GM19324 (cell line): ENCODE measurements around the gene TSEN34.
"Not testable (repeated sequence)": the region's sequence is repeated elsewhere in the genome, so short reads cannot be mapped to it uniquely, and the experiment has no call there.

Experiments
- ATAC-seq: cut with Tn5 transposase; IDR thresholded peaks from one replicate; pipeline ENCODE4 v1.9.1; 2021; ENCODE audit warnings: mild to moderate bottlenecking, moderate library complexity; ENCODE audit not compliant: unreplicated experiment, low FRiP score

TSEN34 gene

DNA sequence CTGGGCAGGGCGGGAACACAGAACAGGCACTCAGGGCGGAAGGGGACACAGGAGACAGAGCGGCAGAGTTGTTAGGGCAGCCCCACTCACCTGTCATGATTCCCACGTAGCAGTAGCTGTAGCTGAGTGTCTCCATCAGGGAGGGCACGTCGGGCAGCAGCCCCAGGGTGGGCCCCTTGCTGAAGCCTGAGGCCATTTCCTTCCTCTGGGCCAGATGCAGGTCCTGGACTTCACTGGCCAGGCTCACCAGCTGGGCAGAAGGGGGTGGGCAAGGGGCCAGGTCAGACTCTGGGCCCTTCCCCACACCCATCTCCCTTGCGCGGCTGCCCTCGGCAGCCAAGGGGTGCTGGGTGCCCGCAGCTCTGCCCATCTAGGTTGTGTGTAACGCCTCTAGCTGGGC, 7.7 kb upstream of the TSEN34 start:
- no peak for ATAC-seq

- ATAC-seq = no peak
These were observed 4.8 kb upstream of the TSEN34 start for GRCh38 chr19:54186351-54186750.

GRCh38 chr19:54186934-54187381, 4.2 kb upstream of the TSEN34 start:
- no peak for ATAC-seq

GRCh38 chr19:54188215-54188871, 2.8 kb upstream of the TSEN34 start:
- ATAC-seq = no peak

DNA sequence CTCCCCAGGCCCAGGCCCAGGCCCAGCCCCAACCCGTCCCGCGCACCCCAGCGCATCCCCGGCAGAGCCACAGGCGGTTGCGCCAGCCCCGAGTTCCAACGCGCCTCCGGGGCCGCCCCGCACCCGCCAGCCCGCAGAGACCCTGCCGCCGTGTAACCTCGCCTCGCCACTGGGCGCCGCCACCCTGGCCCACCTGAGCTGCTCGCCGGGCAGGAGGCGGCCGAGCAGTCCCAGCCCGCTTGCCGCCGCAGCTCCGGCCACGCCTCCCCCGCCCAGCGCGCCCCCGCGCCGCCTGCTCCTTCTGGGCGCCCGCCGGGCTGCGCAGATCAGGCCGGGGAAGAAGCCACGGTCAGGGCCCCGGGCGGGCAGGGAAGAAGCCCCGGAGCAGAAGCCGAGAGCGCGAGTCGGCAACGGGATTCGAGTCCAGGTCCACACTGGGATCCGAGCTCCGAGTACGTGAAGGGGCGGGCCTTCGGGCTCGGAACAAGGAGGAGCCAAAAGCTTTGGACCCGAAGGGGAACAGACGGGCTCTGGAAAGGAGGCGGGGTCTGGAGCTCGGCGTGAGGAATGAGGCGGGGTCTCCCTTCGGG, 1.9 kb upstream of the TSEN34 start, which contains the start of gene MBOAT7:
MBOAT7 (minus strand) TSS at position 436 of the 590 bp plus-strand sequence. CDS start 1,072 bp downstream, outside the sequence.
- peak; percentile 19 for ATAC-seq

- peak; percentile 52 for ATAC-seq
These were observed 1.2 kb upstream of the TSEN34 start for GRCh38 chr19:54189735-54190502.

DNA sequence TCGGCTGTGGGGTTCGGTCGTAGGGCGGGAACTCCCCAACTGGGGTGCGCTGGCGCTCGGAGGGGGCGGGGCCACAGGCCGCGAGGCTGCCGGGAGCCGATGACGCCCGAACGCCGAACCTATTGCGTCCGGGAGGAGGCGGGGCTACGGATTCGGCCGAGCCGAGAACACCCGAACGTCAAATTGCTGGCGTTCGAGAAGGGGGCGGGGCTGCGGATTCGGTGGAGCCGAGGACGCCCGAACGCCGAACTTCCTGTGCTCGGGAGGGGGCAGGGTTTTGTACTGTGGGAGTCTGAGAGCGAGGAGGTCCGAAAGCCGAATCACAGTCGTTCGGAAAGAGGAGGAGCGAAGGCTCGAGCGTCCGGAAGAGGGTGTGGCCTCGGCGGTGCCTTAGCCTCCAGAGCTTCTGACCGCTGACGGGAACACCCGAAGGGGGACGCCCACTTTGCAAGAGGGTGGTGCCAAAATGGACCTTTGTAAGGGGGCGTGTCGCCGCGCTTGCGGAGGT, 551 bp upstream of the TSEN34 start:
- peak; percentile 56 for ATAC-seq

DNA sequence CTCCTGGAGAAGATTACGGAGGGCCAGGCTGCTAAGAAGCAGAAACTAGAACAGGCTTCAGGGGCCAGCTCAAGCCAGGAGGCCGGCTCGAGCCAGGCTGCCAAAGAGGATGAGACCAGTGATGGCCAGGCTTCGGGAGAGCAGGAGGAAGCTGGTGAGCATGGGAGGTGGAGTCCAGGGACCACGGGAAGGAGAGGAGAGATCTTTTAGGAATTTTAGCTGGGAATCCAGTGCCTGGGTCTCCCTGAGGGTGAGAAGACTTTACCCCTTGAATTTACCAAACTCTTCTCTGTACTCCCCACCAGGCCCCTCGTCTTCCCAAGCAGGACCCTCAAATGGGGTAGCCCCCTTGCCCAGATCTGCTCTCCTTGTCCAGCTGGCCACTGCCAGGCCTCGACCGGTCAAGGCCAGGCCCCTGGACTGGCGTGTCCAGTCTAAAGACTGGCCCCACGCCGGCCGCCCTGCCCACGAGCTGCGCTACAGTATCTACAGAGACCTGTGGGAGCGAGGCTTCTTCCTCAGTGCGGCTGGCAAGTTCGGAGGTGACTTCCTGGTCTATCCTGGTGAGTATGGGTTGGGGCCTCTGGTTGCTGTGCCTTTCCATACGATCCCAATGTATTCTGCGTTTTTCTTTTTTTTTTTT, 824 bp downstream of the TSEN34 start:
- no peak for ATAC-seq

DNA sequence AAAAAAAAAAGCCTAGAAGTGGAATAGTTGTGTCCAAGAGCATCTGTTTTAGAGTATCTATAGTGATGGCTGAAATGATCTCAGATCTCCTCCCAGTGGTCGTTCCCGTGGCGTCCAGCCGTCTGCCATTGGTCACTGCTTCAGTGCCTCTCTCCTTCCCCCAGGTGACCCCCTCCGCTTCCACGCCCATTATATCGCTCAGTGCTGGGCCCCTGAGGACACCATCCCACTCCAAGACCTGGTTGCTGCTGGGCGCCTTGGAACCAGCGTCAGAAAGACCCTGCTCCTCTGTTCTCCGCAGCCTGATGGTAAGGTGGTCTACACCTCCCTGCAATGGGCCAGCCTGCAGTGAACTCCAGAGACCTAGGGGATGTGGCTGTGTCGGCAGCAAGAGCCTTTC, 1.9 kb downstream of the TSEN34 start:
- no peak for ATAC-seq

GRCh38 chr19:54194463-54194862, 3.4 kb downstream of the TSEN34 start:
- ATAC-seq = not testable (repeated sequence)

- ATAC-seq = no peak
These were observed 5.4 kb downstream of the TSEN34 start for GRCh38 chr19:54196536-54196935.

DNA sequence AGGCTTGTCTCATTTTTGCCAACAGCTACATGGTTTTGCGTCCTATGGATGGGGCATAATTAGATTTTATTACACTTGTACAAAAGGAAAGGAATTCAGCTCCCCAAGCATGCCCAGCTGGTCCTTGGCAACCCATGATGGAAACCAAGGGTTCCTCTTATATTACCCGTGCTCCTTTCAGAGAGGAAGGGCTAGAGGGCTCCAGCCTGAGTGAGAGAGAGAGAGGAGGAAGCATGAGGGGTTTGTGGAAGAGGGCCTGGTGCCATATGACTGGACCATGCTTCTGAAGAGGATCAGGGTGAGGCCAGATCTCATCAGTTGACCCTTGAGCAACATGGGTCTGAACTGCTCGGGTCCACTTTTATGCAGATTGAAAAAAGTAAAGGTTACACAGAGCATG, 6.0 kb downstream of the TSEN34 start:
- no peak for ATAC-seq

DNA sequence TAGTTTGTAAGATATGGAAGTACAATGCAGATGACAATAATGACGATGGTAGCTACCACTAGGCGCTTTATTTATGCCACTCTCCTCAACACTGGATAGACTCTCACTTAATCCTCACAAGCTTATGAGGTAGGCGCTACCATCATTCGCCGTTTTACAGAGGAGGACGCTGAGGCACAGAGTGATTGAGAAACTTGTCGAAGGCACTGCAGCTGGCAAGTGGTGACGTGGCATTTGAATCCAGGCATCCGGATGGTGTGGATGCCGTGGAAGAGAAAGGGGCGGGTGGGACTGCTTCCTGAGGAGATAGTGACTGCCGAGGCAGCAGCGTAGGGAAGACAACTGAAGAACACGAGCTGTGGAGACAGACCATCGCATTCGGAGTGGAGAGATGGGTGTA, 8.3 kb downstream of the TSEN34 start:
- no peak for ATAC-seq

GRCh38 chr19:54201172-54201701, 10.1 kb downstream of the TSEN34 start:
- peak; percentile 0 for ATAC-seq

- no peak for ATAC-seq
These were observed 10.9 kb downstream of the TSEN34 start for GRCh38 chr19:54201980-54202379.

DNA sequence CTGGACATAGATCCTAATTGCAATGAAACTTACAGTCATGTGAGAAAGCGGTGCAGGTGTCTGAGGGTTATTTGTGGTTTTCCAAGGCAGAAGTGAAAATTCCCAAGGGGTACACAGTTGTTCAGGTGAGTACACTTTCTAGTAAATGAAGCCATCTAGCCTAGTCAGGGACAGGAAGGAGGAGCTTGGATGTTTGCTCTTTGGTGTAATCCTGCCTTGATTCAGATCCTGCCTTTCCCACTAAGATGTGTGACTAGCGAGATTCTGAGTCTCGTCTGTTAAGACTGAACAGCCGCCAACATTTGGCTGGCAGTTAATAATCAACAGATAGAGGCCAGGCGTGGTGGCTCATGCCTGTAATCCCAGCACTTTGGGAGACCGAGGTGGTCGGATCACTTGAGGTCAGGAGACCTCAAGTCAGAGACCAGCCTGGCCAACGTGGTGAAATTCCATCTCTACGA, 12.1 kb downstream of the TSEN34 start:
- ATAC-seq = no peak

DNA sequence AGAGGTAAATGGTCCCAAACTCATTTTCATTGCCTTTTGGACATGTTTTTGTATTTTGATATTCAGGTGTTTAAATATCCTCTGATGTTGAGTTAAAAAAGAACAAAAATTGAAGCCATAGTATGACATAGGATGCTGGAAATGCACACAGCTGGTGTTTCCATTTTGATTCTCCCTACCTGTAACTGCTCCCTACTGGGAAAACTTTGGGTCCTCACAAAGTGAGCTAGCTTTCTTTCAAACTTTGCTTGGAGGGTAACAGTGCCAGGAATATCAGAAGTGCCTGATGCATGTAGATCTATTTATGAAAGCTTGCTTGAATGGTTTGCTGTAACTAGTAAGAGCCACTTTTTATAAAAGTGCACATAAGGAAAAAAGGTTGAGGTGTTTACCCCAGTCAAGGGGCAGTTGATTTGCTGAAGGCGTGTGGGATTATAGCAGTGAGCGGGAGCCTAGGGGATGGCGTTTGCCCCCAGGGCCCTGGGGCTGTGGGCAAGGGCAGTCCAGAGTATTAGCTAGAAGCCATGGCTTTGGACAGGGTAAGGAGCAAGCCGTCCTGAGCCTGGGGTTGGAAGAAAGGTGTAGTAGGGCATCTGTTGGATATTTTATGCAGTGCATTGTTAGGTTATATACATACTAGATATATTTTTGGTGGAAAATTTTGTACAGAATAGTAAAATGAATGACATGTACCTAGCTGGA, 13.8 kb downstream of the TSEN34 start:
- ATAC-seq = no peak

GRCh38 chr19:54206030-54206830, 15.1 kb downstream of the TSEN34 start:
- ATAC-seq = no peak

DNA sequence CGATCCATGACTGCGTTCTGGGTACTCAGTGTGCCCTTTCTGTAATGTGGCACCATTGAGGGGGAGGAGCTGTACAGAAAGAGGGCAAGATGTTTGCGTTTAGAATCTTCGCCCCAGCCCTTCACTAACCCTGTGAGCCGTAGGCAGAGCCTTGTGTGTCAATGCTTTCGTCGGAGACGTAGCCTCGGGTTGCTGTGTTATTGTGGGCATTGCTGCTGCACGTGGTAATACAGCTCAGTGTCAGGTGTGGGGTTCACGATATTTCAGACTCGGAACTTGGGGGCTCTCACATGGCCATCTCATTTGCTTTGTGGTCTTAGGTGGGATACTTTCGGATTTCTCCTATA, 15.7 kb downstream of the TSEN34 start:
- no peak for ATAC-seq
